HepG2 (cell line): Measurements from ENCODE around the gene IRX3. TPM values are rescaled to one million over a fixed set of nuclear protein-coding genes. Genes with fewer than 3 reads are reported as not detected.
A peak's percentile ranks its signal among the peaks of the same experiment; 100 is the strongest.

Experiments used
- ARNTL ChIP-seq: sonication (generic); formaldehyde crosslinking; IDR thresholded peaks from 2 replicates; pipeline ENCODE4 v1.4.0; 2020; ENCODE audit warnings: mild to moderate bottlenecking, missing genetic modification reagents
- ATF7-NPFF ChIP-seq: sonication (generic); formaldehyde crosslinking; IDR thresholded peaks from 2 replicates; pipeline ENCODE4 v1.8.1; 2023; ENCODE audit warnings: mild to moderate bottlenecking, low read depth, missing genetic modification reagents, moderate library complexity
- CHD4 ChIP-seq: fragments of 200-600 bp; sonication (generic); IDR thresholded peaks from 2 replicates; pipeline ENCODE4 v1.7.0; 2017; ENCODE audit warnings: mild to moderate bottlenecking, low read length, borderline replicate concordance
- EP300 ChIP-seq, 3 experiments: sonication (generic) in 1 of 3; formaldehyde crosslinking in 1 of 3; IDR thresholded peaks; 2 replicates each; pipeline versions ENCODE4 v1.5.1 to v1.6.1; 2011 to 2020; ENCODE audit warnings: low read depth in 2 of 3, low read length in 2 of 3, borderline replicate concordance in 1 of 3, improper control_type of control experiment in 1 of 3, mild to moderate bottlenecking in 1 of 3, missing genetic modification reagents in 1 of 3, moderate library complexity in 1 of 3
- GABPB1 ChIP-seq: IDR thresholded peaks from 2 replicates; pipeline ENCODE4 v1.6.1; 2016; ENCODE audit warnings: mild to moderate bottlenecking, missing genetic modification reagents, moderate library complexity, missing compliant biosample characterization
- HDAC2 ChIP-seq: sonication (generic); formaldehyde crosslinking; IDR thresholded peaks from 2 replicates; pipeline ENCODE4 v1.4.0; 2020; ENCODE audit warnings: missing genetic modification reagents
- MED1 ChIP-seq: sonication (generic); formaldehyde crosslinking; IDR thresholded peaks from 2 replicates; pipeline ENCODE4 v1.4.0; 2020; ENCODE audit warnings: missing genetic modification reagents
- MZF1 ChIP-seq: sonication (generic); formaldehyde crosslinking; IDR thresholded peaks from 2 replicates; pipeline ENCODE4 v1.8.1; 2023; ENCODE audit warnings: mild to moderate bottlenecking, missing genetic modification reagents, borderline replicate concordance
- NPAS2 ChIP-seq: sonication (generic); formaldehyde crosslinking; IDR thresholded peaks from 2 replicates; pipeline ENCODE4 v1.8.0; 2022; ENCODE audit warnings: mild to moderate bottlenecking, missing genetic modification reagents, borderline replicate concordance
- NRL ChIP-seq: sonication (generic); formaldehyde crosslinking; IDR thresholded peaks from 2 replicates; pipeline ENCODE4 v1.5.0; 2020; ENCODE audit warnings: missing genetic modification reagents, mild to moderate bottlenecking, moderate library complexity, borderline replicate concordance
- SOX13 ChIP-seq, 3 experiments: fragments of 450-650 bp in 1 of 3; sonication (generic) in 1 of 3; formaldehyde crosslinking in 1 of 3; IDR thresholded peaks in 2 of 3; conservative IDR thresholded peaks in 1 of 3; 2 replicates each; pipeline versions ENCODE4 v1.5.0 to v1.6.1; 2016 to 2020; ENCODE audit warnings: antibody characterized with exemption in 1 of 3, mild to moderate bottlenecking in 1 of 3, missing compliant biosample characterization in 1 of 3, missing genetic modification reagents in 1 of 3, moderate library complexity in 1 of 3
- SRSF9 ChIP-seq: fragments of 200-400 bp; formaldehyde crosslinking; IDR thresholded peaks from 2 replicates; pipeline ENCODE4 v1.6.1; 2018; ENCODE audit warnings: borderline replicate concordance, mild to moderate bottlenecking, low read depth, low read length; ENCODE audit not compliant: insufficient read depth, poor library complexity, severe bottlenecking
- TARDBP ChIP-seq: sonication (generic); formaldehyde crosslinking; IDR thresholded peaks from 2 replicates; pipeline ENCODE4 v1.8.0; 2022; ENCODE audit warnings: mild to moderate bottlenecking, missing genetic modification reagents
- TCF12 ChIP-seq, 2 experiments: fragments of 450-650 bp in 1 of 2; sonication (generic) in 1 of 2; formaldehyde crosslinking in 1 of 2; IDR thresholded peaks; 2 replicates each; pipeline versions ENCODE4 v1.6.1 to v1.8.0; 2017 to 2022; ENCODE audit warnings: antibody characterized with exemption in 1 of 2, mild to moderate bottlenecking in 1 of 2, missing genetic modification reagents in 1 of 2, moderate library complexity in 1 of 2
- TEF ChIP-seq: sonication (generic); formaldehyde crosslinking; IDR thresholded peaks from 2 replicates; pipeline ENCODE4 v1.5.0; 2020; ENCODE audit warnings: missing genetic modification reagents
- TMF1 ChIP-seq: sonication (generic); formaldehyde crosslinking; IDR thresholded peaks from 2 replicates; pipeline ENCODE4 v1.8.1; 2022; ENCODE audit warnings: low read depth, missing genetic modification reagents
- ZBTB1 ChIP-seq: sonication (generic); formaldehyde crosslinking; IDR thresholded peaks from 2 replicates; pipeline ENCODE4 v1.4.0; 2020; ENCODE audit warnings: missing genetic modification reagents, borderline replicate concordance
- ZNF136 ChIP-seq: sonication (generic); formaldehyde crosslinking; IDR thresholded peaks from 2 replicates; pipeline ENCODE4 v1.8.1; 2022; ENCODE audit warnings: low read depth, mild to moderate bottlenecking, moderate library complexity, missing genetic modification reagents
- ZNF362 ChIP-seq: sonication (generic); formaldehyde crosslinking; IDR thresholded peaks from 2 replicates; pipeline ENCODE4 v1.4.0; 2020; ENCODE audit warnings: missing genetic modification reagents, mild to moderate bottlenecking, borderline replicate concordance
- ZNF749 ChIP-seq: sonication (generic); formaldehyde crosslinking; IDR thresholded peaks from 2 replicates; pipeline ENCODE4 v1.8.0; 2022; ENCODE audit warnings: mild to moderate bottlenecking, missing genetic modification reagents, moderate library complexity, borderline replicate concordance
- ZNF770 ChIP-seq: sonication (generic); formaldehyde crosslinking; IDR thresholded peaks from 2 replicates; pipeline ENCODE4 v1.5.0; 2020; ENCODE audit warnings: mild to moderate bottlenecking, missing genetic modification reagents
- ZNF782 ChIP-seq: sonication (generic); formaldehyde crosslinking; IDR thresholded peaks from 2 replicates; pipeline ENCODE4 v1.4.0; 2020; ENCODE audit warnings: missing genetic modification reagents, mild to moderate bottlenecking, borderline replicate concordance
- ZSCAN29 ChIP-seq: sonication (generic); formaldehyde crosslinking; conservative IDR thresholded peaks from 2 replicates; pipeline ENCODE4 v1.4.0; 2020; ENCODE audit warnings: mild to moderate bottlenecking, missing genetic modification reagents
- polyA plus RNA-seq, 8 experiments: library from polyadenylated mRNA; depleted of rRNA in 3 of 8; stranded (reverse) in 7 of 8; unstranded in 1 of 8; fragments of >200 nt; fragmentation: Illumina TruSeq in 4 of 8; extraction: Trizol in 4 of 8; gene quantifications; 2 replicates each; pipeline versions ENCODE4 v1.2.1 to v1.2.3, GENCODE V29; 2011 to 2016; ENCODE audit warnings: low read depth in 4 of 8, missing spikeins in 1 of 8, mixed read lengths in 1 of 8; ENCODE audit not compliant: insufficient read depth in 1 of 8
- total RNA-seq, 5 experiments: library from RNA; depleted of rRNA; stranded (reverse); fragments of >200 nt; fragmentation: Illumina TruSeq; extraction: Trizol; gene quantifications; 2 replicates each; pipeline ENCODE4 v1.2.3, GENCODE V29; 2016; ENCODE audit warnings: low read depth in 1 of 5

The IRX3 gene
- total and polyA plus RNA-seq, 2 of the 13 experiments (the other 11 are each of a cell fraction or from before 2014, with no cell fraction given), result 9.2 to 16.4 TPM

- TF ChIP-seq ATF7-NPFF (0 out of 2 replicates have a peak, but pooled peaks have one; percentile 28), HDAC2 (CRISPR knock-in tag) (no peak; the same call in 1 of the 2 replicates), ZNF782 (0 out of 2 replicates have a peak, but pooled peaks have one; percentile 34), EP300 (IDR thresholded peaks at IDR 0.05; ENCODE audit: low read depth in 2 of 2, low read length in 2 of 2) (peak in 1 of 2 experiments; percentile 12; a peak in 1 of 4 replicates), EP300 (CRISPR knock-in tag; IDR thresholded peaks at IDR 0.05; ENCODE audit: borderline replicate concordance) (no peak), ZBTB1 (CRISPR knock-in tag) (no peak), ZNF362 (CRISPR knock-in tag) (no peak), NPAS2 (CRISPR knock-in tag) (no peak), ZSCAN29 (CRISPR knock-in tag) (0 out of 2 replicates have a peak, but pooled peaks have one; percentile 33), SRSF9 (no peak), ARNTL (CRISPR knock-in tag) (no peak), GABPB1 (CRISPR knock-in tag) (0 out of 2 replicates have a peak, but pooled peaks have one; percentile 17), CHD4 (no peak), ZNF136 (CRISPR knock-in tag) (no peak), ZNF749 (CRISPR knock-in tag) (0 out of 2 replicates have a peak, but pooled peaks have one; percentile 50), ZNF770 (no peak), MZF1 (CRISPR knock-in tag) (no peak), NRL (CRISPR knock-in tag) (peak; percentile 69; the same call in 1 of the 2 replicates), TCF12 (IDR thresholded peaks at IDR 0.05) (no peak), TCF12 (CRISPR knock-in tag; IDR thresholded peaks at IDR 0.05) (no peak), TEF (no peak), TMF1 (no peak), MED1 (CRISPR knock-in tag) (peak; percentile 16; the same call in 1 of the 2 replicates), SOX13 (IDR thresholded peaks at IDR 0.05) (0 out of 2 replicates have a peak, but pooled peaks have one; percentile 25), SOX13 (CRISPR knock-in tag; conservative IDR thresholded peaks at IDR 0.05 in 1 of 2, IDR thresholded peaks at IDR 0.05 in 1 of 2) (no peak), TARDBP (peak; percentile 31; the same call in 1 of the 2 replicates)
These were observed 42.3 kb downstream of the IRX3 start (continued) for GRCh38 chr16:54244061-54244886.
